Neural progenitor cell (in vitro differentiated cells): ENCODE results near the gene ZBP1. TPM values are rescaled to one million over a fixed set of nuclear protein-coding genes. Genes with fewer than 3 reads are reported as not detected.

ENCODE experiments used
- DNase-seq: peaks from one replicate; pipeline ENCODE4 v3.0.0-alpha.2; 2016; ENCODE audit warnings: low spot score
- H2AFZ ChIP-seq: fragments of 200-600 bp; sonication (generic); replicated peaks from 2 replicates; pipeline ENCODE4 v1.6.1; 2016; ENCODE audit warnings: antibody characterized with exemption
- H3F3A ChIP-seq: fragments of 200-600 bp; sonication (generic); 2 replicates; pipeline ENCODE4 v1.6.1; 2016; ENCODE audit warnings: antibody characterized with exemption, low read depth
- H3K27ac ChIP-seq: fragments of 200-600 bp; sonication (generic); 2 replicates; pipeline ENCODE4 v1.5.1; 2016; ENCODE audit warnings: mild to moderate bottlenecking
- H3K27me3 ChIP-seq: fragments of 200-600 bp; sonication (generic); 2 replicates; pipeline ENCODE4 v1.6.1; 2016; ENCODE audit warnings: mild to moderate bottlenecking, moderate library complexity
- H3K36me3 ChIP-seq: fragments of 200-600 bp; sonication (generic); 2 replicates; pipeline ENCODE4 v1.5.1; 2016
- H3K4me1 ChIP-seq: fragments of 200-600 bp; sonication (generic); 2 replicates; pipeline ENCODE4 v1.6.1; 2016; ENCODE audit warnings: mixed run types
- H3K4me2 ChIP-seq: fragments of 200-600 bp; sonication (generic); 2 replicates; pipeline ENCODE4 v1.6.1; 2016
- H3K4me3 ChIP-seq: fragments of 200-600 bp; sonication (generic); 2 replicates; pipeline ENCODE4 v1.5.1; 2016
- H3K79me2 ChIP-seq: fragments of 200-600 bp; sonication (generic); 2 replicates; pipeline ENCODE4 v1.6.1; 2016; ENCODE audit warnings: low read depth
- H3K9ac ChIP-seq: fragments of 200-600 bp; sonication (generic); 2 replicates; pipeline ENCODE4 v1.6.1; 2016
- H3K9me3 ChIP-seq: fragments of 200-600 bp; sonication (generic); 2 replicates; pipeline ENCODE4 v1.5.1; 2016; ENCODE audit warnings: low read depth
- H4K20me1 ChIP-seq: fragments of 200-600 bp; sonication (generic); 2 replicates; pipeline ENCODE4 v1.6.1; 2016; ENCODE audit warnings: low read depth
- H3K27ac Mint-ChIP-seq: 3 replicates; pipeline ENCODE4 v1.8.0; 2021; ENCODE audit warnings: mixed read lengths
- H3K27me3 Mint-ChIP-seq: 2 replicates; pipeline ENCODE4 v1.8.0; 2022; ENCODE audit warnings: low read depth, mild to moderate bottlenecking, inconsistent platforms, moderate library complexity, mixed read lengths; ENCODE audit not compliant: insufficient read depth
- H3K36me3 Mint-ChIP-seq: 3 replicates; pipeline ENCODE4 v1.8.0; 2021; ENCODE audit warnings: mixed read lengths
- H3K4me1 Mint-ChIP-seq: 3 replicates; pipeline ENCODE4 v1.8.0; 2021; ENCODE audit warnings: mixed read lengths
- H3K4me3 Mint-ChIP-seq: 3 replicates; pipeline ENCODE4 v1.8.0; 2021; ENCODE audit warnings: mild to moderate bottlenecking, moderate library complexity, mixed read lengths
- H3K9me3 Mint-ChIP-seq: 3 replicates; pipeline ENCODE4 v1.8.0; 2020; ENCODE audit warnings: mixed read lengths
- CTCF ChIP-seq: fragments of 200-600 bp; sonication (generic); IDR thresholded peaks from 2 replicates; pipeline ENCODE4 v1.5.1; 2017; ENCODE audit warnings: antibody characterized with exemption, mild to moderate bottlenecking
- EZH2 ChIP-seq: fragments of 200-600 bp; sonication (generic); IDR thresholded peaks from 2 replicates; pipeline ENCODE4 v1.6.1; 2017; ENCODE audit warnings: antibody characterized with exemption, mild to moderate bottlenecking, moderate library complexity
- EZH2phosphoT487 ChIP-seq: fragments of 200-600 bp; sonication (generic); IDR thresholded peaks from 2 replicates; pipeline ENCODE4 v1.6.1; 2017; ENCODE audit warnings: antibody characterized with exemption
- total RNA-seq: library from RNA; depleted of rRNA; stranded (reverse); fragments of >200 nt; gene quantifications from 2 replicates; pipeline ENCODE4 v1.2.3, GENCODE V29; 2015; ENCODE audit warnings: low replicate concordance

The ZBP1 gene
- total RNA-seq, 1 donor from 2014 or later: not detected

GRCh38 chr20:57586370-57586793, 33.8 kb downstream of the ZBP1 start:
- no peaks in the 10 kb centered on the region for H3F3A ChIP-seq
- H4K20me1 ChIP-seq: no peaks in the 10 kb centered on the region
- peaks cover 19% of the 10 kb centered on the region for H3K27me3 Mint-ChIP-seq
- no peak for TF ChIP-seq EZH2
- no peak for TF ChIP-seq EZH2phosphoT487
- no peak for TF ChIP-seq CTCF
- peaks cover 19% of the 10 kb centered on the region for H3K4me1 Mint-ChIP-seq
- no peaks in the 10 kb centered on the region for H3K9me3 ChIP-seq
- DNase-seq: peak; percentile 18
- no peak overlapping the region for H3K4me3 ChIP-seq
- peak overlapping the region; percentile 10 for H2AFZ ChIP-seq
- H3K36me3 ChIP-seq: no peaks in the 10 kb centered on the region
- no peaks in the 10 kb centered on the region for H3K79me2 ChIP-seq
- no peaks in the 10 kb centered on the region for H3K36me3 Mint-ChIP-seq
- no peak overlapping the region for H3K27ac ChIP-seq
- H3K4me1 ChIP-seq: peaks cover 7% of the 10 kb centered on the region
- H3K27ac Mint-ChIP-seq: no peak overlapping the region
- peaks cover 6% of the 10 kb centered on the region for H3K9me3 Mint-ChIP-seq
- no peak overlapping the region for H3K9ac ChIP-seq
- no peak overlapping the region for H3K4me3 Mint-ChIP-seq
- no peak overlapping the region for H3K4me2 ChIP-seq
- no peaks in the 10 kb centered on the region for H3K27me3 ChIP-seq

- no peak overlapping the region for H3K9ac ChIP-seq
- peaks cover 19% of the 10 kb centered on the region for H3K27me3 Mint-ChIP-seq
- TF ChIP-seq CTCF: no peak
- no peak for TF ChIP-seq EZH2phosphoT487
- no peak for TF ChIP-seq EZH2
- H3K27ac Mint-ChIP-seq: peak overlapping the region; percentile 9
- H3K9me3 Mint-ChIP-seq: peaks cover 6% of the 10 kb centered on the region
- H3K36me3 ChIP-seq: no peaks in the 10 kb centered on the region
- no peaks in the 10 kb centered on the region for H3K9me3 ChIP-seq
- no peaks in the 10 kb centered on the region for H3K27me3 ChIP-seq
- H3K4me3 Mint-ChIP-seq: no peak overlapping the region
- no peak overlapping the region for H3K4me3 ChIP-seq
- no peaks in the 10 kb centered on the region for H3K36me3 Mint-ChIP-seq
- no peaks in the 10 kb centered on the region for H3K79me2 ChIP-seq
- no peak for DNase-seq
- no peak overlapping the region for H3K4me2 ChIP-seq
- H2AFZ ChIP-seq: no peak overlapping the region
- no peaks in the 10 kb centered on the region for H3F3A ChIP-seq
- H3K4me1 Mint-ChIP-seq: peaks cover 19% of the 10 kb centered on the region
- H3K27ac ChIP-seq: no peak overlapping the region
- H3K4me1 ChIP-seq: peaks cover 7% of the 10 kb centered on the region
- no peaks in the 10 kb centered on the region for H4K20me1 ChIP-seq
Observed at GRCh38 chr20:57585466-57586213, 34.6 kb downstream of the ZBP1 start.

DNA sequence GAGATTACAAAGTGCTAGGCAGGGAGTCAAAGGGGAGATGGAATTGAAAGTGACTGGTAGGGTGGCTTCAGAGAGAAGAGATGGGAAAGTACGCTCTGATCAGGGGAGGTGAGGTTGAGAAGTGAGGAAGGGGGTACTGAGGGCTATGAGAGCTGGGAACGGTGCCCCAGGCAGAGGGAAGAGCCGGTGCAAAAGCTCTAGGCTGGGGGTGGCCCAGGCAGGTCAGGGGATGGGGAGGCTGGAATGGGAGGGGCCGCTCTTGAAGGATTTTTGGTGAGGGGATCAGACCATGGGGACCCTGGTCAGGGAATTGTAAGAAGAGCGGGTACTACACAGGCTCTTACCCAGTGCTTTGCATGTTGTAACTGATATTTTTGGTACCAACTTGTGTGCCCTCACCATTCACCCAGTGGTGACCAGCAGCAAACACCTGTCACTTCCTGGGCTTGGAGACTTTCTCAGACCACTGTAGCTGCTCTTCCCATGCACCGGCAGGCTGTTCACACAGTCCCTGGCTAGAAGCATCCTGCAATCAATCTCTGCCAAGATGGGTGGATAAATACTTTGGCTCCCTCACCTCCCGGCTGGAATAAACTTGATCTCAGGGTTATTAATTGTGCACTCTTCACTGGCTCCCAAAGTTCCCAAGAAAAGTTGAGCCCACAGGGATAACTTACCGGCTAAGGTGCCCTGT, 35.3 kb downstream of the ZBP1 start:
- Mint-ChIP-seq H3K4me1 (peaks cover 26% of the 10 kb centered on the region), H3K9me3 (peaks cover 6% of the 10 kb centered on the region), H3K27ac (peak overlapping the region; percentile 9), H3K36me3 (no peaks in the 10 kb centered on the region), H3K27me3 (peaks cover 23% of the 10 kb centered on the region), H3K4me3 (no peak overlapping the region)
- no peak for DNase-seq
- H3K27me3 ChIP-seq: no peaks in the 10 kb centered on the region
- no peak overlapping the region for H3K9ac ChIP-seq
- H3K36me3 ChIP-seq: no peaks in the 10 kb centered on the region
- H3K4me3 ChIP-seq: no peak overlapping the region
- H3K4me2 ChIP-seq: no peak overlapping the region
- TF ChIP-seq EZH2phosphoT487 (no peak), EZH2 (no peak), CTCF (no peak)
- no peak overlapping the region for H3K27ac ChIP-seq
- H3K79me2 ChIP-seq: no peaks in the 10 kb centered on the region
- H3K4me1 ChIP-seq: peaks cover 7% of the 10 kb centered on the region
- no peaks in the 10 kb centered on the region for H3K9me3 ChIP-seq
- H3F3A ChIP-seq: no peaks in the 10 kb centered on the region
- H2AFZ ChIP-seq: no peak overlapping the region
- H4K20me1 ChIP-seq: no peaks in the 10 kb centered on the region
